HG03108 (cell line): ENCODE results near the gene RAC2.
"Not testable (repeated sequence)": the region's sequence is repeated elsewhere in the genome, so short reads cannot be mapped to it uniquely, and the experiment has no call there.

Source experiments
- ATAC-seq: cut with Tn5 transposase; IDR thresholded peaks from one replicate; pipeline ENCODE4 v1.9.1; 2021; ENCODE audit warnings: moderate library complexity; ENCODE audit not compliant: unreplicated experiment

The RAC2 gene

DNA sequence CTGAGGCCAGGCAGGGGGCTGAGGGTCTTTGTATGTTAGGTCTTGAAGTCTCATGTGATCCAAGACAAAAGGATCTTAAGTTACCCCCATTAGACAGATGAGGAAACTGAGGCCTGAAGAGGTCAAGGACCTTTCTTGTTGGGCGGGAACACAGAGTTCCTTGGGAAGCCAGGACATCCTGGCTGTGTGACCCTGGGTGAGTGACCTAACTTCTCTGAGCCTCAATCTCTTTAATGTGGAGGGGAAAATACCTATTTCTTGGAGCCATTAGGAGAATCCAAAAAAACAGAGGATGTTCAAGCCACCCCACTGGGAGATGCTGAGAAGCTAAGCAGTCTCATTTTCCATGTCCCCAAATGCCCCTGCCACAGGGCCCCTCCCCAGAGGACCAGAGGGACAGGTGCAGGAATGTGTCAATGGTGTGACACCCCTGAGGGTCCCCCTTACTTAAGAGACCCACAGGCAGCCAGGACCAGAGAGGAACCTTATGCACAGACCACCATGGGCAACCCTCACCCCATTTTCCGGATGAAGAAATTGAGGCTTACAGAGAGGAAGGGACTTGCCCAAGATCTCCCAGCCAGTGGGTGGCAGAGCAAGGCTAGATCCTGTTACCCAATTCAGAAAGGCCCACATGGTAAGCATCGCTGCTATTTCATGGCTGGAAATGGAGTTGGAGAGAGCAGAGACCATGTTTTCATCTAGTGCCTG, 8.0 kb downstream of the RAC2 start:
- no peak for ATAC-seq

DNA sequence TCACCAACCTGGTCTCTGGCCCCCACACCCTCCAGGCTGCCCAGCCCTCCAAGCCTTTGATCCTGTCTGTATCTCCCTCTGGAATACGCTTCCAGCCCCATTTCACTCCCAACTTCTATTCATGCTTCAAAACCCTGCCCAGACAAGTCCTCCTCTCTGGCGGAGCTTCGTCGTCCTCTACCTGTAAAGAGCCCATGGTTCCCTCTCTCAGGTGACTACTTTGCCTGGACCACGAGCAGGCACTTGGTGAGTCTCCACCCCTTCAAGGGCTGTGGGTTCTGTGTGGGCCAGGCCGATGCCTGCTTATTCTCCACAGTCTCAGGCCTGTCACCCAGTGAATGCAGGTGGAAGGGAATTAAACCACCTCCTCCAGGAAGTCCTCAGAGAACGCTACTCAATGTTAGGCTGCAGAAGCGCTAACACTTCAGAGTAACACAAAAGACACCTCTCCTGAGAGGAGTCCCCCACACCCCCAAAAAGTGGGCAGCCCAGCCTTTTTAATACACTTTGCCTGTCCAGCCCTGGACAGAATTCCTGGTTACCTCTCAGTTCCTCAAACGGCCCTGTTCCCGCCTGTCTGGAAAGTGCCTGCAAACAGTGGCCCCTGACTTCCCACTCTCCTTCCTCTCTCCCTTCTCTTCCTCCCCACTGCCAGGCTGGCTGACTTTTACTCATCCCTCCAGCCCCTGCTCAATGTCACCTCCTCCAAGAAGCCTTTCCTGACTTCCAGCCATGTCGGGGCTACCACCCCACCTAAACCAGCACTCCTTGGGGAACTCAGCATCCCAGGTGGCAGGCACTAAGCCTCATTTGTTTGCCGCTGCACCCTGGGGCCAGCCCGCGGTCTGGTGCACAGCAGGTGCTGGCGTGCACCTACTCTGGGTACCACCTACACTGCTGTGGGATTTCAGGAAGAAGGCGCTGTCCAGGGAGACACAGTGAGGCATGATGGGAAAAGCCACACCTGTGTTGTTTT, 9.0 kb downstream of the RAC2 start:
- ATAC-seq, result no peak

DNA sequence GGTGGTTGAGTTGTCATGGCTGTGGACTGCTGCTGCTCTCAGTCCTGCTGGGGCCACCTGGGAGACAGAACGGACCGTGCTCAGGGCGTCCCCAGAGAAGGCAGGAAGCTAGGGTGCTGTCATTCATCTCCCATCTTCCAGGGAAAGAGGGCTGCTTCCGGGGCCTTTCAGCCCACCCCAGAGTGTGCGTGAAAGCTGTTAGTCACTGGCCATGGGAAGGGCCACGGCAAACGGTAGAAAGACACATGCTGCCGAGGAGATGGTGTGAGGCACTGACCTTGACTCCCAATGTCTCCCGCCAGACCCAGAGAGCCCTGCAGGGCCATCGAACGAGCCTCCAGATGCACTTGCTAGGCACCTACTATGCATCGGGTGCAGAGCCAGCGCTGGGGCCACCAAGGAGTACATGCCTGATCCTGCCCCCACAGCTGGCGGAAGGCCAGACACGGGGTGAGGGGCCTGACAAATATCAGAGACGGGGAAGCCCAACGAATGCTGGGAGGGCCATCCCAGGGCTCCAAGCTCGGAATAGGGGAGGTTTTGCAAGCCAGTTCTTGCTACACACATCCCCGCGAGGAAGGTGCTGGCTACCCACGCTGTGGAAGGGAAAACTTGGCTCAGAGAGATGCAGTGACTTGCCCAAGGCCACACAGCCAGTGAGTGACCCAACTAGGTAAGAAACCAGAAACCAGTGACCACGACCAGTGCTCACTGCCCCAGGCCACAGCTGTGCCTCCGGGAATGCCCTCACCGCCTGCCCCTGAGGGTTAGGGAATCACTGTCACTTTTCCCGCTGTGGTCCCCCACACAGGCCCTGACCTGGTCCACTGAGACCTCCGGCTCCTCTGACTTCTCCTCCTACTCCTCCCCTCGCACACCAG, 10.1 kb downstream of the RAC2 start:
- ATAC-seq, result no peak

DNA sequence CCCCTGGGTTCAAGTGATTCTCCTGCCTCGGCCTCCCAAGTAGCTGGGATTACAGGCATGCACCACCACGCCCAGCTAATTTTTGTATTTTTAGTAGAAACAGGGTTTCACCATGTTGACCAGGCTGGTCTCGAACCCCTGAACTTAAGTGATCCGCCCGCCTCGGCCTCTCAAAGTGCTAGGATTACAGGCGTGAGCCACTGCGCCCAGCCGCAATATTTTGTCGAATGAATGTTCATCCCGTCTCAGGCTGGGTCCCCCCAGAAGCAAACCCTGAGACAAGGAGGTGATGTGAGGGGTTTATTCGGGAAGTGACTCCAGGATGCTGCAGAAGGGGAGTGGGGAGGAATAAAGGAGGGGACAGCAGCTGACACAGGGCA, 10.7 kb downstream of the RAC2 start:
- ATAC-seq, result not testable (repeated sequence)

DNA sequence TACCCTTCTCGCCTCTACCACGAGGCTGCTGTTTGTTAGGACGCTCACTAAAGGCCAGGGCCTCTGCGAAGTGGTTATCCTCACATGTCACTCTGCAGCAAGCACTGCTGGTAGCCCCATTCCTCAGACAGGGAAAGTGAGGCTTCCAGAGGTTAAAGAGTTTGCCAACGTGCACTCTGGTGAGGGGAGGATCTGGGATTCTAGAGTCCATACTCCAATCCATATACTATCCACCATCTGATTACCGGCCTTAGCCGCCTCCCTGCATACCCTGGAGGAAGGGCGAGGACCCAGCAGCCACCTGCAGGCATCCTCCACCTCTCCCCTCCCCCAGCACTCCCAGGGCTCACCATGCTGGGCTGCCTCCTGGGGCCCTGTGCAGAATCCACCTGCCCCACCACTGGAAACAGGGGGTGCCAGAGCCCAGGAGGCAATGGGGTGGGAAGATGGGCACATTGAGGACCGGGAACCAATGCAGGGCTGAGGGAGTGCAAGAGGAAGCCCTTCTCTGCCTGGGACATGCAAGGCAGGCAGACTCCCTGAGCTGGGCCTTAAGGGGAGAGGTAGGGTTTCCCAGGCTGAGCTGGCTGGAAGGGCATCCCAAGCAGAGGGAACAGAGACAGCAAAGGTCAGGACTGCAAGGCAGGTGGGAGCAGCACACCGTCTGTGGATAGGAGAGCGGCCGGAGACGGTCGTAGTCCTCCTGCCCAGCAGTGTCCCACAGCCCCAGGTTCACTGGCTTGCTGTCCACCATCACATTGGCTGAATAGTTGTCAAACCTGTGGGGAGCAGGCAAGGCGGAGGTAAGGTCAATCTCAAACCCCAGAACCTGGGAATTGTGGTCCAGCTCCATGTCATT, 11.7 kb downstream of the RAC2 start:
- no peak for ATAC-seq

DNA sequence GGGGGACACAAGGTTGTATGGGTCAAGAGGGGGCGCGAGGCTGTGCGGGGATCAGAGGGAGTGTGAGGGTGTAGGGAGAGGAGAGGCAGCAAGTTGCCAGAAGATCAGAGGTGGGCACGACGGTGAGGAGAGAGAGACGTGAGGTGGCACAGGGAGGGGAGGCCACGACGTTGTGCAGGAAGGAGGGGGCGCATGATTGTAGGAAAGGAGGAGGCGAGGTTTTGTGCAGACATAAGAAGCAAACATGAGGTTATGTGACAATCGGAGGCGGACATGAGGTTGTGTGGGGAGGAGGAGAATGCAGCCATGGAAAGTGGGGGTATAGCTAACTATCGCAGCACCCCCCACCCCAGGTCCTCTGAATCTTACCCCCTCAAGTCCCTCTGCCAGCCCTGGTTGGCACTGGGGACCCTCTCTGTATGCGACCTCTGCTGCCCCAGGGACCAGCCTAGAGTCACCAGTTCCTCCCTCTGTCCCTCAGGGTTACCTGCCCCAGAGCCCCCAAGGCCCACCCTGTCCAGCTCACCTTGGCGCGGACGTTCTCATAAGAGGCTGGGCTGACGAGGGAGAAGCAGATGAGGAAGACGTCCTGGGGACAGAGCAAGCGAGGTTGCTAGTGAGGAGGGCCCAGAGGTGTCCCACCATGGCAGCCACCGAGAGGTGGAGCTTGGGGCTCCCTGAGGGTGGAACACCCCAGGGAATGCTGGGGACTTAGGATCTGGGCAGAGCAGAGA, 12.5 kb downstream of the RAC2 start:
- ATAC-seq, result no peak

DNA sequence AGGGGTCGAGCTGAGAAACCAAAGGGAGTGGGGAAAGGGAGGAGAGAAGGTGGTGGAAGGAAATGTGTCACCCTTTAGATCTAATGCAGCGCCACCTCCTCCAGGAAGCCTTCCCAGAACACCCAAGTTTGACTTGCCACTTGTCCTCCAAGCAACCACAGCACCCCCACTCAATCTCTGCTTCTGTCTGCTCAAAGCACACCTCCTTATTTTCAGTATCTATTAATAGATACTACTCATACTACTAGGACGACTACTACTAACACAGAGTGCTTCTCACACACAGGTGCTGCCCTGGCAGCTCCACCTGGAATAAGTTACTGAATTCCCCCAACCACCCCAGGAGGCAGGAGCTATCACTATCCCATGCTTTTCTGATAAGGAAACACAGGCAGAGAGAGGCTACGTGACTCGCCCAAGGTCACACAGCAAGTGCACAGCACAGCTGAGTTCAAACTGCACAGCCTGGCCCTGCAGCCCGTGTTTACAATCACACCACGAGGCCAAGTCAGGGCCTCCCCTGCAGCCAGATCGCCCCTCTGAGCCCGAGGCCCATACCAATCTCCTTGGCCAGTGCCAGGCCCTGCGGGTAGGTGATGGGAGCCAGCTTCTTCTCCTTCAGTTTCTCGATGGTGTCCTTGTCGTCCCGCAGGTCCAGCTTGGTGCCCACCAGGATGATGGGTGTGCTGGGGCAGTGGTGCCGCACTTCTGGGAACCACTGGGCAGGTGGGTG, 13.2 kb downstream of the RAC2 start:
- peak; percentile 33 for ATAC-seq

DNA sequence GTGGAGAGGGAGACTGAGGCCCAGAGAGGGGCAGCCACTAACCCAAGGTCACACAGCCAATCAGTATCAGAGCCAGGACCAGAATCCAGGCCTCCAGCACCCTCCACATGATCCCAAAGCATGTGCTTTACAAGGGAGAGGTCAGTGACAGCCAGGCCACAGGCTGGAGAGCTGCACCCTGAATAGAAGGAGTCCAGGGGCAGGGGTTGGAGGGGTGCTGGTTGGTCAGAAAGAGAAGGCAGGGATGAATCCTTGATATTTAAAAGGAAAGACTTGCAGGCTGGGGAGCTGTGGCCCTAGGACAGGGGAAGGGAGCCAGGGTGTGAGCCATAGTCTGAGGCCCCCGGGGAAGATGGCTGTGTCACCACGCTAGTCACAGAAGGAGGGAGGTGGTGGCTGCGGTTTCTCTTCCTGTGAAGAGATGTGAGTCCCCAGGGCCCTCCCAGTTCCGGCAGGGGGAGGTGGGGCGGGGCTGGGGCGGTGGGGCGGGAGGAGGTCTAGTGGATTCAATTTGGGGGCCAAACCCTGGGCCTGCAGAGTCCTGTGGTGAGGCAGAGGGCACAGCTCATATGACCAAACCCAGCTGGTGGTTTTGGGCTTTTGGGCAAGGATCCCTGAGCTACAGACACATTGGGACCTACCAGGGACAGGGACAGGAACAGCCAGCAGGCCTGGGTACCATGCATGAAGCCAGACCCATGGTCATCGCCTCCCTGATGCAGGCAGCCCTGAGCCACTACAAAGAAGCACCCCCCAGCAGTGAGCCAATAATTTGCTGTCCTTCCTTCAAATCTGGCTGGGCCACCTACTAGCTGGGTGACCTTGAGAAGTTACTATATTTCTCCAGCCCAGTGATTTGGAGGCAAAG, 14.0 kb downstream of the RAC2 start:
- ATAC-seq, result peak; percentile 41

DNA sequence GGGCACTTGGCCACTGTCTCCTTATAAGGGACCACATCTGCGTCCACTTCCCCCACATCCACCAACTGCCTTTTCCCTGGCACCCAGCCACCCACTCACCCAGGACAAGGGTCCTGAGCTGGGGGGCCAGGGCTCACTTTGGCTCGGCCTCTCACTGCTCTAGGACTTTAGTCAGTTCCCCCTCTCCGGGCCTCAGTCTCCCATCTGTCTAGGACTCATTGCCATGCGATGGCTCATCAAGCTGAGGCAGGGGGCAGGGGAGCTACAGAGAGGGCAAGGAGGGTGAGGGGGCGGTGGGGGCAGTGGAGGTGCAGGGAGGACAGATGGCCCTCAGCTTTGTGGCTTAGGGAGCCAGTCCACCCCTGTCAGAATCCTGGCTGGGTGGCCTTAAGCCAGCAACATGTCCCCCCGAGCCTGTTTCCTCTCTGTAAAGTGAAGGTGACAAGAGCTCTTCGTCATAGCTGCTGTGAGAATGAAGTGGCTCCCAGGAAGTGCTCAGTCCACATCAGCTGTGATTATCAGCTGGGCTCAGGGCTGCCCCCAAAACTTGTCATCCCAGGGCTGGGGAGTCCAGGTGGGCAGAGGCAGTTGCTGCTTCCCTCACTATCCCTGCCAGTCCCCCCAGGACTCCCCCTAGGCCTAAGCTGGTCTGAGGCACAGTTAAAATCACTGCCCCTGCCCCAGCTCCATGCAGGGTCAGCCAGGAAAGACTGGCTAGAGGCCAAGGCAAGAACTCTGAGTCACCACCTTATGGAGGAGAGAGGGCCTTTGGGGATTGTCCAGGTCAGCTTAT, 14.9 kb downstream of the RAC2 start:
- ATAC-seq, result no peak

DNA sequence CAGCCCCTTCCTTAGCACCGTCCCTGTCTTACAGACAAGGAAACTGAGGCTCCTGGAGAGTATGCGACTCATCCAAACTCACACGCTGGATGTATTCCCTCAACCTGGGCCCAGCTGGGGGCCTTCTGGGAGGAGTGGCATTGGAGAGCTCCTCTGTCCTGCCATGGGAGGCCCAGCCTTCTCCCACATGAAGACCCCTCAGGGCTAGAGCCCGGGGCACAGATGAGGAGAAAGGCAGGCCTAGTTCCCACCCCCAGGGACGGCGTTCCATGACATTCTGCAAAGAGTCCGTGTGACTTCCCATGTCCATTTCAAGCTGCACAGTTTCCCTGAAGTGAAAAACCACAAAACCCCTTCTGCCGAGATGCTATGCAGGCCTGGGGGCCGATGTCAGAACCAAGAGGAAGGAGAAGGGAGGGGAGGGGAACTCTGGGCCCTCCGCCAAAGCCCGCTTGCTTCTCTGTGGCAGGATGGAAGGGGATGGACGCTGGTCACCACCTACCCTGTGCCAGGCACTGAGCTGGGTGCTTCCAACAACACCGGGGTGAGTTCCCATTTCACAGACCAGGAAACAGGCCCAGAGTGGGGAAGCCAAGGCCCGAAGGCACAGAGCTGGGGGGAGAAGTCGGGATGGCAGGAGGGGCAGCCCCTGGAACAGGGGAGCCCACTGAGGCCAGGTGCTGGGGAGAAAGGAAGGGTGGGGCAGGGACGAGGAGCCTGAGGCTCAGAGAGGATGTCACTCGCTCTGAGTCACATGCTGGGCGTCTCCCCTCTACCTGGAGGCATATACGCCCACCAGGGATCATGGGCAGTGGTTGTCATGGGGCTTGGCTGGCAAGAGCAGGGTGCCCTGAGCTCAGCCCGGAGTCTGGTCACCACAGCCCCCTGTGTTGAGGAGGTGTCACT, 15.7 kb downstream of the RAC2 start:
- ATAC-seq, result no peak

DNA sequence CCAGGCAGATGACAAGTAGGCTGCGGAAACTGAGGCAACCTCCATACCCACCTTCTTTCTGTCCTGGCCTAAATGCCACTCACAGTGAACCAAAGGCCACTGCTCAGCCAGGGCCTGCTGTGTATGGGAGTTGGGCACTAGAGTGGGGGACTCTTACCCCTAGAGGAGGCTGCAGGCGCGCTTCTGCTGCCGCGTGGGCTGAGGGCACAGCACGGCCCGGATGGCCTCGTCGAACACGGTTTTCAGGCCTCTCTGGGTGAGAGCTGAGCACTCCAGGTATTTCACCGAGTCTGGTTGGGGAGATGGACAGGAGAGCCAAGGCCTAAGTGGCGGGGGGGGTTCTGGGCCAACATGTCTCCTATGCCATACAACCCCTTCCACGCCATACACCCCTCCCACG, 17.6 kb downstream of the RAC2 start:
- ATAC-seq, result no peak

DNA sequence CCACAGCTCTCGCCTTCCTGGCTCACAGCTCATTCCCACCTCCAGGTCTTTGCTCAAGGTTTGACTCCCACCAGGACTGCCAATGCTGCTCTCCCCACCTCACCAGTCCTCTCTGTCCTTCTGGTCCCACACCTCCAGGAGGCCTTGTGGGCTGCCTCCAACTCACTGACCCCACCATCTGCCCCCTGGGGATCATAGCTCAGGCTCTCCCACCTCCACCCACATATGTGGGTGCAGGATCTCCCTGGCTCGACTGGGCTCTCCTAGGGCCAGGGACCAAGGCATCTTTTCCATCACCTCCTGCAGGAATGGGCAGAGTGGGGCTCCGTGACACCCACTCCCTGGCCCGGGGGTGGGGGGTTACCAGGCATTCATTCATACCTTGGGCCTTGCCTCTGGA, 18.0 kb downstream of the RAC2 start:
- ATAC-seq, result no peak

DNA sequence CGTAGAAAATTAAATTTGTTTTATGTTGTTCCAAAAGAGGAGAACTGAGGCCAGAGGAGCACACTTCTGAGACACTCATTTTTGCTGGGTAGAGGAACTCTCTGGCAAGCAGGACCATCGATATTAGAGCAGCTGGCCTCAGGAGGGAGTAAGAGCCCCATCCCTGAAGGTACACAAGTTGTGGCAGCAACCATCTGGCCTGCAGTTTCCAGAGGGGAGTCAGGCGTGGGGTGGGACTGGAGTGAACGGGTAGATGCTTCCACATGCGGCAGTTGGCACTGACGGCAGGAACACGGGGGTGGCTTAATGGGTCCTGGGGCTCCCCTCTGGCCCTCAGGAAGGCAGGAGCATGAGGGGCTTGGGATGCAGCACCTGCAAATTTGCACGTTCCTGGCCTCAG, 18.6 kb downstream of the RAC2 start:
- no peak for ATAC-seq

DNA sequence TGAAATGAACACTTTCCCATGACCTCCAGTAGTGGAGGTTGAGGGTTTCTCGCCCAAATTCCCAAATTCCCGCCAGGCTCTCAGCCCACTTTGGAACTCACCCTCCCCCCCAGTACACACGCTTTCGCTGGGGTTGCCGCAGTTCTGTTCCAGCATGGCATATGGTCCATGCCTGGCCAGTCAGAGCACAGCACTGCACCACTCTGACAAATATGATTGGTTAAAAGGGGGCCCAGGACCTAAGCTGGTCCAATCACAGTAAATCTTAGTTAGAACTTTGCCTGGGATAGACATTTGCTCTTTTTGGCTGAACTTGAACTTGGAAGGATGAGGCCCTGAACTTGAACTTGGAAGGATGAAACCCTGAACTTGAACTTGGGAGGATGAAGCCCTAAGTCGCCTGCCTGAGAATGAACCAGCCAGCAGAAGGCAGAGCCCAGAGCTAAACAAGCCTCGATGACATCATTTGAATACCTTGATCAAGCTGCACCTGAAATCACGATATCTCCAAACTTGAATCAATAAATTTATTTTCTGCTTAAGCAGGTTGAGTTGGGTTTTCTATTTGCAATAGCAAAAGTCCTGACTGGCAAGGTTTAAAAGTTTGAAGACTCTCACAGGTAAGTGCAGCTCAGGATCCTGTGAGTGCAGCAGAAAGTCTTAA, 19.2 kb downstream of the RAC2 start:
- no peak for ATAC-seq

DNA sequence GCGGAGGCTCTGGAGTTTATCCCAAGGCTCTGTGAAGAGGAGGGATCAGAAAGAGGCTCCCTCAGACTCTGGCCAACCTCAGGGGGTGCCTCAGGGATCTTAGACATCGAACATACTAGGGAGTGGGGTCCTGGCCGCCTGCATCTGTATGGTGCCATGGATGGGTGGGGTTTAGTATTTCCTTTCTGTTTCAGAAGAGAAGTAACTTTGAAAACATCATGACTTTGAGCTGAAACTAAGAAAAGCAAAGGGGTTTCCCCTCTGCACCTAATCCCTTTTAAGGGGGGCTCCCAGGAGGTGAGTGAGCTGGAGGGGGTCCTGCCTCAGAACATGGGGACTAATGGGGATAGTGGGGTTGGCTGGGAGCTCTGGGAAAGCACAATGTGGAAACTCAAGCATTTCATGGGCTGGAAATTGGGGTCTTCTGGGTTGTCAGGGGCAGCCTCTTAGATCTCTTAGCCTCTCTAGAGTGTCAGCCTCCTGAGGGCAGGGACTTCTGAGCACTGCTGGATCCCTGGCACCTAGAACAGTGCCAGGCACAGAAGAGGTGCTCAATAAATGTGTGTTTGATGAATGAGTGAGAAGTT, 20.0 kb downstream of the RAC2 start:
- ATAC-seq, result peak; percentile 28
